Muscle layer of colon (tissue), 2 donors: ENCODE measurements around the gene FMNL2.

ENCODE experiments used
- H3K27ac ChIP-seq: one replicate; pipeline ENCODE4 v1.7.0; 2013; ENCODE audit warnings: low read depth, mild to moderate bottlenecking, low read length, moderate library complexity
- H3K27me3 ChIP-seq, 2 donors: one replicate each; pipeline ENCODE4 v1.7.0; 2013; ENCODE audit warnings: low read length in 2 of 2, mild to moderate bottlenecking in 2 of 2; ENCODE audit not compliant: insufficient read depth in 2 of 2, control insufficient read depth in 1 of 2
- H3K36me3 ChIP-seq: one replicate; pipeline ENCODE4 v1.7.0; 2013; ENCODE audit warnings: mild to moderate bottlenecking, low read length; ENCODE audit not compliant: insufficient read depth
- H3K4me1 ChIP-seq: one replicate; pipeline ENCODE4 v1.7.0; 2013; ENCODE audit warnings: mild to moderate bottlenecking, low read length; ENCODE audit not compliant: insufficient read depth
- H3K4me3 ChIP-seq, 2 donors: one replicate each; pipeline ENCODE4 v1.7.0; 2013; ENCODE audit warnings: low read length in 2 of 2, low read depth in 1 of 2, mild to moderate bottlenecking in 1 of 2, moderate library complexity in 1 of 2
- H3K9ac ChIP-seq: one replicate; pipeline ENCODE4 v1.7.0; 2013; ENCODE audit warnings: low read length
- H3K9me3 ChIP-seq: one replicate; pipeline ENCODE4 v1.7.0; 2013; ENCODE audit warnings: mild to moderate bottlenecking, low read length
- donor health status: abdominal sarcoma.
- donor health status: Adenocarcinoma of cecum.

Gene FMNL2

GRCh38 chr2:152355409-152355831, 20.4 kb downstream of the FMNL2 start:
- H3K27me3 ChIP-seq: no peaks in the 10 kb centered on the region
- no peak overlapping the region for H3K27ac ChIP-seq
- H3K36me3 ChIP-seq: no peaks in the 10 kb centered on the region
- H3K4me3 ChIP-seq: no peak overlapping the region
- no peaks in the 10 kb centered on the region for H3K9me3 ChIP-seq
- H3K4me1 ChIP-seq: peaks cover 9% of the 10 kb centered on the region
- no peak overlapping the region for H3K9ac ChIP-seq

GRCh38 chr2:152359573-152360363, 24.8 kb downstream of the FMNL2 start:
- Histone ChIP-seq H3K36me3 (no peaks in the 10 kb centered on the region), H3K27ac (no peak overlapping the region), H3K4me1 (no peaks in the 10 kb centered on the region), H3K9me3 (no peaks in the 10 kb centered on the region), H3K4me3 (no peak overlapping the region), H3K27me3 (no peaks in the 10 kb centered on the region), H3K9ac (no peak overlapping the region)

DNA sequence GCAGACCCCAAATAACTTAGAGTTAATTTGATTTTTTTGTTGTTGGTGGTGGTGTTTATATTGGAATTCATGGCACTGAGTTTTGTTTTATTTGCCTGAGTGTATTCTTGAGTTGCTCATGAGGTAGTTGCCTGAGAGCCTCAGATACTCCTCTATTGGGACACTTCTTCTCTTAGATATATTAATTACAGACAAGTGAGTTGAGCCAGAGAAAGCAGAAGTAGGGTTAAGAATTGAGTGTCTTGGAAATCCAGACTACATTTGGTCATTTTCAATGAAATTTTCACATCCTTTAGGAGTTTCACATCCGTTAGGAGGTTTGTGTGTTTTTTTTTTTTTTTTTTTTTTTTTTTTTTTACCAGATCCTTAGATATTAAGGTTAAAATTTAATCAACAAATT, 29.0 kb downstream of the FMNL2 start:
- Histone ChIP-seq H3K27me3 (no peaks in the 10 kb centered on the region), H3K36me3 (no peaks in the 10 kb centered on the region), H3K9me3 (no peaks in the 10 kb centered on the region), H3K27ac (no peak overlapping the region), H3K4me1 (no peaks in the 10 kb centered on the region), H3K9ac (no peak overlapping the region), H3K4me3 (no peak overlapping the region)

- Histone ChIP-seq H3K4me3 (no peak overlapping the region), H3K4me1 (no peaks in the 10 kb centered on the region), H3K27me3 (no peaks in the 10 kb centered on the region), H3K36me3 (no peaks in the 10 kb centered on the region), H3K9me3 (no peaks in the 10 kb centered on the region), H3K9ac (no peak overlapping the region), H3K27ac (no peak overlapping the region)
These were observed 32.8 kb downstream of the FMNL2 start for GRCh38 chr2:152367547-152368390.

DNA sequence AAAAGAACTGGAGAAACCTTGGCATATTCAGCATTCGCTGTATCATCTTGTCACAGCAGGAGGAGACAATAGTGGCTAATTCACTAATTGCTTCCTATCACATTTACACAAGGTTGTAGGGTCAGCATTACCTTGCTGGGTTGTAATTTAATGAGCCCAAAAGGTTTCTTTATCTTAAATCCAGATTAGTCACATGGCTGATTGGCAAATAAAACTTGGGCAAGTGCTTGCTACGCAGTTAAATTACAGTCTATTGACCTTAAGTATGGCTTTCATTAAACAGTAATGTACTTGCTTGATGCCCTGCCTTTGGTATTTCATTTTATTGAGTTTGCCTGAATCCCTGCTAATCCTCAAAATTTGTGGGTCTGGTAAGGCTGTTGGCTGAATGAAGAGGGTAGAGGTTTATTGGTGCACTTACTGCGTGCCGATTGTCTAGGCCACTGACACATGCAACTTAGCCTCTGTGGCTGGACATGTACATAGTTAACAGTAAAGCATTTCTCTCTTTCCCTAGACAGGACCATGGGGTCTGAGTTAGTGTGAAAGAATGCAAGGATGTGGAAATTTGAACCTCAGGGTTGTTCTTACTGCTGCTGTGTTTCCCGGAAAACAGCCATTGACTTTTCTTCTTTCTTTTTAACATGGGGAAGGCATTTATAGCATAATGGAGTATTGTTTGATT, 34.3 kb downstream of the FMNL2 start:
- H3K36me3 ChIP-seq: no peaks in the 10 kb centered on the region
- H3K9ac ChIP-seq: no peak overlapping the region
- no peaks in the 10 kb centered on the region for H3K9me3 ChIP-seq
- H3K4me1 ChIP-seq: no peaks in the 10 kb centered on the region
- H3K27ac ChIP-seq: no peak overlapping the region
- no peaks in the 10 kb centered on the region for H3K27me3 ChIP-seq
- no peak overlapping the region for H3K4me3 ChIP-seq

GRCh38 chr2:152370783-152371182, 35.8 kb downstream of the FMNL2 start:
- no peak overlapping the region for H3K9ac ChIP-seq
- H3K4me3 ChIP-seq: no peak overlapping the region
- no peaks in the 10 kb centered on the region for H3K27me3 ChIP-seq
- no peaks in the 10 kb centered on the region for H3K36me3 ChIP-seq
- H3K4me1 ChIP-seq: no peaks in the 10 kb centered on the region
- H3K27ac ChIP-seq: no peak overlapping the region
- H3K9me3 ChIP-seq: no peaks in the 10 kb centered on the region

GRCh38 chr2:152372438-152372984, 37.5 kb downstream of the FMNL2 start:
- Histone ChIP-seq H3K4me3 (no peak overlapping the region), H3K9ac (no peak overlapping the region), H3K9me3 (no peaks in the 10 kb centered on the region), H3K27me3 (no peaks in the 10 kb centered on the region), H3K27ac (no peak overlapping the region), H3K4me1 (no peaks in the 10 kb centered on the region), H3K36me3 (no peaks in the 10 kb centered on the region)

GRCh38 chr2:152375174-152375573, 40.2 kb downstream of the FMNL2 start:
- no peak overlapping the region for H3K27ac ChIP-seq

DNA sequence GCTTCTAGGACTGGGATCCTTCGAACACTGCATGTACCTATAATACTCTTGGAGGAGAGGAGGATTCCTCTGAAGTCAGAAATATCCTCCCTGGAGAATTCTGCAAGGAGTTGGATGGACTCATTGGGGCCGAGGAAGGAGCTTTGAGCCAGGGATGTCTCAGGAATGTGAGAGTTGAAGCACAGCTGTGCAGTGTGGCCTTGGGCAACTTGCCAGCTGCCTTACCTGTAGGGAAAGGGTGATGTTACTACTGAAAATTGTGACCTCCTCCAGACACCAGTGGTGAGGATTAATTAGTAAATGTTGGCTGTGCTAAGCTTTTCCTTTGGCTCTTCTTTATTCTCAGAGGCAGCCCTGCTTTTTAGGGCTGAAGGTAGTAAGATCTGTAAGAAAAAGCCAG, 41.4 kb downstream of the FMNL2 start:
- no peaks in the 10 kb centered on the region for H3K36me3 ChIP-seq
- H3K4me3 ChIP-seq: no peak overlapping the region
- no peaks in the 10 kb centered on the region for H3K27me3 ChIP-seq
- no peaks in the 10 kb centered on the region for H3K4me1 ChIP-seq
- no peak overlapping the region for H3K27ac ChIP-seq
- H3K9me3 ChIP-seq: no peaks in the 10 kb centered on the region
- no peak overlapping the region for H3K9ac ChIP-seq

More at GRCh38 chr2:152375174-152375573, 40.2 kb downstream of the FMNL2 start:
- Histone ChIP-seq H3K9me3 (no peaks in the 10 kb centered on the region), H3K36me3 (no peaks in the 10 kb centered on the region), H3K4me1 (no peaks in the 10 kb centered on the region), H3K9ac (no peak overlapping the region), H3K4me3 (no peak overlapping the region), H3K27me3 (no peaks in the 10 kb centered on the region)

DNA sequence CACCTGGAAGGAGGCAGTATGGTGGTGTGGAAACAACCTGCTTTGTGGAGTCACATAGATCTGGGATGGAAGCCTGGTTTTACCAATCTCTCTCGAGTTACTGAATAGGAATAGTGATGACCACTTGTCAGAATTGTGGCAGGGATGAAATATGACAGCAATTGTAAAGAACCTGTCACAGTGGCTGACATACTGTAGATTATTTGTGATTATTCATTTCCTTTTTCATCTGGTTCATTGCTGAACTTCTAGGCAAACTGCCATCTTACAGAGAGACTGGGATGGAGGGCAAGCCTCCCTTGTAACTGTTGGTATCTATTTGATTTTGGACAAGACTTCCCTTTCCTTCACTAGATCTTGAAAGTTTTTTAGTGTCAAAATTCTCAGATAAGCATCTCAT, 42.0 kb downstream of the FMNL2 start:
- no peak overlapping the region for H3K4me3 ChIP-seq
- no peaks in the 10 kb centered on the region for H3K4me1 ChIP-seq
- no peak overlapping the region for H3K9ac ChIP-seq
- no peaks in the 10 kb centered on the region for H3K27me3 ChIP-seq
- no peaks in the 10 kb centered on the region for H3K9me3 ChIP-seq
- H3K27ac ChIP-seq: no peak overlapping the region
- no peaks in the 10 kb centered on the region for H3K36me3 ChIP-seq

DNA sequence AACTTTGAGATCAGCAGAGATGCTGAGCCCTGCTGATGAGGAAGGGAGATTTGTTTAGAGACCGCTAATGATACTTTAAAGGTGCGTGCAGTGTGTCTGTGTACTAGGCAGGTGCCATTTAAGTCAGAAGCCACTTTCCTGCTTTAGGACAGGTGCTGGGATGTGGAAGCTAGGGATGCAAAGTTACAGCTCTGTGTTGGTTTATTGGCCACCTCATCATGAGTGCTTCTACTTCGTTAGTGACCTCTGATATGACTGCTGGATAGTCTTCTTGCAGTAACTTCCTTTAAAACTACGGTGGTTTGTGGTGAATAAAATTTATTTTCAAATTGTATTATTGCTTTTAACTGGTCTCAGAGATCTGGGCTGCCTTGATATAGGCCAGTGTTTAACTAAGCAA, 44.1 kb downstream of the FMNL2 start:
- no peak overlapping the region for H3K27ac ChIP-seq
- H3K9ac ChIP-seq: no peak overlapping the region
- no peak overlapping the region for H3K4me3 ChIP-seq
- H3K4me1 ChIP-seq: no peaks in the 10 kb centered on the region
- no peaks in the 10 kb centered on the region for H3K9me3 ChIP-seq
- no peaks in the 10 kb centered on the region for H3K27me3 ChIP-seq
- no peaks in the 10 kb centered on the region for H3K36me3 ChIP-seq
